Hepatocyte (in vitro differentiated cells): Measurements from ENCODE around the gene ATN1.

Source experiments
- EZH2phosphoT487 ChIP-seq: fragments of 200-600 bp; sonication (generic); IDR thresholded peaks from one replicate; pipeline ENCODE4 v1.6.1; 2018; ENCODE audit warnings: antibody characterized with exemption, mild to moderate bottlenecking, low read depth, moderate library complexity; ENCODE audit not compliant: unreplicated experiment, severe bottlenecking
- TF ChIP-seq, protein P1 (sequence below): fragments of 200-600 bp; sonication (generic); IDR thresholded peaks from 2 replicates; pipeline ENCODE4 v1.5.1; 2016; ENCODE audit warnings: antibody characterized with exemption, mild to moderate bottlenecking; ENCODE audit not compliant: poor library complexity

DNA sequence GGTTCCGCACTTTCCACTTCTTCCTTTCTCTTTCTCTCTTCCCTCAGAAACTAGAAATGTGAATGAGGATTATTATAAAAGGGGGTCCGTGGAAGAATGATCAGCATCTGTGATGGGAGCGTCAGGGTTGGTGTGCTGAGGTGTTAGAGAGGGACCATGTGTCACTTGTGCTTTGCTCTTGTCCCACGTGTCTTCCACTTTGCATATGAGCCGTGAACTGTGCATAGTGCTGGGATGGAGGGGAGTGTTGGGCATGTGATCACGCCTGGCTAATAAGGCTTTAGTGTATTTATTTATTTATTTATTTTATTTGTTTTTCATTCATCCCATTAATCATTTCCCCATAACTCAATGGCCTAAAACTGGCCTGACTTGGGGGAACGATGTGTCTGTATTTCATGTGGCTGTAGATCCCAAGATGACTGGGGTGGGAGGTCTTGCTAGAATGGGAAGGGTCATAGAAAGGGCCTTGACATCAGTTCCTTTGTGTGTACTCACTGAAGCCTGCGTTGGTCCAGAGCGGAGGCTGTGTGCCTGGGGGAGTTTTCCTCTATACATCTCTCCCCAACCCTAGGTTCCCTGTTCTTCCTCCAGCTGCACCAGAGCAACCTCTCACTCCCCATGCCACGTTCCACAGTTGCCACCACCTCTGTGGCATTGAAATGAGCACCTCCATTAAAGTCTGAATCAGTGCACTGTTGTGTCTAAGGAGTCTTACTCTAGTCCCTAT lies 4.6 kb upstream of the ATN1 start:
- TF ChIP-seq, protein P1, sequence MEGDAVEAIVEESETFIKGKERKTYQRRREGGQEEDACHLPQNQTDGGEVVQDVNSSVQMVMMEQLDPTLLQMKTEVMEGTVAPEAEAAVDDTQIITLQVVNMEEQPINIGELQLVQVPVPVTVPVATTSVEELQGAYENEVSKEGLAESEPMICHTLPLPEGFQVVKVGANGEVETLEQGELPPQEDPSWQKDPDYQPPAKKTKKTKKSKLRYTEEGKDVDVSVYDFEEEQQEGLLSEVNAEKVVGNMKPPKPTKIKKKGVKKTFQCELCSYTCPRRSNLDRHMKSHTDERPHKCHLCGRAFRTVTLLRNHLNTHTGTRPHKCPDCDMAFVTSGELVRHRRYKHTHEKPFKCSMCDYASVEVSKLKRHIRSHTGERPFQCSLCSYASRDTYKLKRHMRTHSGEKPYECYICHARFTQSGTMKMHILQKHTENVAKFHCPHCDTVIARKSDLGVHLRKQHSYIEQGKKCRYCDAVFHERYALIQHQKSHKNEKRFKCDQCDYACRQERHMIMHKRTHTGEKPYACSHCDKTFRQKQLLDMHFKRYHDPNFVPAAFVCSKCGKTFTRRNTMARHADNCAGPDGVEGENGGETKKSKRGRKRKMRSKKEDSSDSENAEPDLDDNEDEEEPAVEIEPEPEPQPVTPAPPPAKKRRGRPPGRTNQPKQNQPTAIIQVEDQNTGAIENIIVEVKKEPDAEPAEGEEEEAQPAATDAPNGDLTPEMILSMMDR = no peak
- TF ChIP-seq EZH2phosphoT487 = no peak
